ENCODE measurements around the gene CRTC1.

CRTC1 gene

DNA sequence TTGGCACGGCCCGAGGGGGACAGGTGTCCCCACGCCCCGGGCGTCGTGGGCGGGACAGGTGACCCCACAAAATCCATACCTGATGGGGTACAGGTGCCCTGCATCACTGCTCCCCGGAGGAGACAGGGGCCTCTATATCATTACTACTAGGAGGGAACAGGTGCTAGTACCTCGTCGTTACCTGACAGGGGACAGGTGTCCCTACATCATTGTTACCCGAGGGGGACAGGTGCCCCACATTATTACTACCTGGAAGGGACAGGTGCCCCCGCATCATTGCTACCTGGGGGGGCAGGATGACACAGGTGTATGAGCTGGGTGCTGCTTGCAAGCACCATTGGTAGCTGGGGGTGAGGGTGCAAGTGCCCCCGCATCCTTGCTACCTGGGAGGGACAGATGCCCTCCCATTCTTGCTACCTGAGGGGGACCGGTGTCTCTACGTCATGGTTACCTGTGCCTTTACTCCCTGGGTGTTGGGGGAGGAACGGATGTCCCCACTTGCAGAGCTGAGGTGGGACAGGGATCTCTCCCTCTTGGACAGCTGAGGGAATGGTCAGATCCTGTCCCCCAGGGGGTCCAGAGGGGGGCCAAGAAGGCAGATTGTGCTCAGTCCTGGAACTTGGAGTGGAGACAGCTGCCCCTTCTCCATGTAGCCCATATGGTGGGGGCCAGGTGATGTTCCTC is 620 bp downstream of the CRTC1 start:
- DNase-seq (ENCODE audit: low spot score), result no peak
- no peak for TF ChIP-seq CTCF (IDR thresholded peaks at IDR 0.05; ENCODE audit: extremely low read depth, missing control alignments)

DNA sequence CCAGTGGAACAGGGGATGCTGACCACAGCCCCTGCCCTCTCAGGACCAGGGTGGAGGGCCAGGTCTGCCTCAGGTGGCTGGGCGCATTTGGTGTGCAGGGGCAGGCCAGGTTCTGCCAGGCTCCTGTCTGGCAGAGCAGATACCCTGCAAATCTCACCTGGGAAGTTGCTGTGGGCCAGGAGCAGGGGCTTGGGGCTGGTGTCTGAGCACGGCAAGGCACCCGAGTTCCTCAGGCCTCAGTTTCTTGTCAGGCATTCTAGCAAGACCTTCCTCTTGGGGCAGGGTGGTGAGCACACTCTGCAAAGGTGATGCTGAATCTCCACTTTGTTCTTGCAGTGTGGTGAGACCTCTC is 1.1 kb downstream of the CRTC1 start:
- no peak for DNase-seq (ENCODE audit: low spot score)
- TF ChIP-seq CTCF (IDR thresholded peaks at IDR 0.05; ENCODE audit: extremely low read depth, missing control alignments), result no peak

DNA sequence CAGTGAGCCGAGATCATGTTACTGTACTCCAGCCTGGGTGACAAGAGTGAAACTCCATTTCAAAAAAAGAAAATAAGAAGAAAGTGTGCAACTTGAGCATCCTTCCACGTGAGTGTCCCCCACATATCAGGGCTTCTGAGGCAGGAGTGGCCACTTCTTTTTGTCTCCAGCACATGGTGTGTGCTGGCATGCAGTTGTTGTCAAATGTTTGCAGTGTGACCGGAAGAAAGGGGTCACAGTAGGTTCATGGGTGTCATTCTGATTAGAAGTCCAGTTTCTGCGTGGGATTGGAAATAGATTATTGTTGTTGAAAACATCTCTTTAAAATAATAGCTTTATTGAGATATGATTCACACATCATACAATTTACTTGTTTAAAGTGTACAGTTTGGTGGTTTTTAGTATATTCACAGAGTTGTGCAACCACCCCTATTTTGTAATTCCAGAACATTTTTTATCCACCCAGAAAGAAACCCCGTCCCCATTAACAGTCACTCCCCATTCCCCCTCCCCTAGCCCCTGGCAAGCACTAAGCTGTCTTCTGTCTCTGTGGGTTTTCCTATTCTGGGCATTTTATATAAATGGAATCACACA is 2.2 kb downstream of the CRTC1 start:
- no peak for DNase-seq (ENCODE audit: low spot score)

GRCh38 chr19:18687740-18688465 is 4.4 kb downstream of the CRTC1 start:
- no peak for TF ChIP-seq CTCF (IDR thresholded peaks at IDR 0.05; ENCODE audit: extremely low read depth, missing control alignments)
- DNase-seq (ENCODE audit: low spot score), result no peak

More for the DNA sequence above, 2.2 kb downstream of the CRTC1 start:
- TF ChIP-seq CTCF (IDR thresholded peaks at IDR 0.05; ENCODE audit: extremely low read depth, missing control alignments), result no peak

GRCh38 chr19:18696023-18696422 is 12.5 kb downstream of the CRTC1 start:
- no peak for DNase-seq (ENCODE audit: low spot score)
- no peak for TF ChIP-seq CTCF (IDR thresholded peaks at IDR 0.05; ENCODE audit: extremely low read depth, missing control alignments)

GRCh38 chr19:18697680-18698079 is 14.2 kb downstream of the CRTC1 start:
- no peak for DNase-seq (ENCODE audit: low spot score)
- no peak for TF ChIP-seq CTCF (IDR thresholded peaks at IDR 0.05; ENCODE audit: extremely low read depth, missing control alignments)

All from GM20000 (cell line).